ENCODE results near the gene PYGM.
A peak's percentile ranks its signal among the peaks of the same experiment; 100 is the strongest.

Gene PYGM

DNA sequence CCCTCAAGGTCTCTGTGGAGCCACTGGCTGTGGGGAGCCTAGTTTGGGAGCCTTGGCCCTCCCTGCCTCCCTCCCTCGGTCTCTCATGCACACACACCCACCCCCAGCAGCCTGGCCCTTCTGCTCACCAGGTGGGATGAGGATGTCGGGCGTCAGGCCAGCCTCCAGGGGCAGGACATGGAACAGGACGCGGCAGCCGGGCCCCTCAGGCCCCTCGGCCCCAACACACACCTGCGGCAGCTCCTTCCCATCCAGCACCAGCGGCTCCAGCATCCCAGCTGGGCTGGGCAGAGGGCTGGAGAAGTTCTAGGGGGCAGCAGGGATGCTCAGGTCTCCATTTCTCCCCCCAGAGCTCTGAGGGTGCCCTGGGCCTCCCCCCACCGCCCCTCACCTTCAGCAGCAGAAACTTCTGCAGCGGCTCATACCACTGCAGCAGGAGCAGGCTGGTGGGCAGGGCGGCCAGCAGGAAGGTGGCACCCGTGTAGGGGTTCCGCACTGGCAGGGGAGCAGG is 32.1 kb upstream of the PYGM start:
- DNase-seq (ENCODE audit: low read depth, low spot score) = no peak

DNA sequence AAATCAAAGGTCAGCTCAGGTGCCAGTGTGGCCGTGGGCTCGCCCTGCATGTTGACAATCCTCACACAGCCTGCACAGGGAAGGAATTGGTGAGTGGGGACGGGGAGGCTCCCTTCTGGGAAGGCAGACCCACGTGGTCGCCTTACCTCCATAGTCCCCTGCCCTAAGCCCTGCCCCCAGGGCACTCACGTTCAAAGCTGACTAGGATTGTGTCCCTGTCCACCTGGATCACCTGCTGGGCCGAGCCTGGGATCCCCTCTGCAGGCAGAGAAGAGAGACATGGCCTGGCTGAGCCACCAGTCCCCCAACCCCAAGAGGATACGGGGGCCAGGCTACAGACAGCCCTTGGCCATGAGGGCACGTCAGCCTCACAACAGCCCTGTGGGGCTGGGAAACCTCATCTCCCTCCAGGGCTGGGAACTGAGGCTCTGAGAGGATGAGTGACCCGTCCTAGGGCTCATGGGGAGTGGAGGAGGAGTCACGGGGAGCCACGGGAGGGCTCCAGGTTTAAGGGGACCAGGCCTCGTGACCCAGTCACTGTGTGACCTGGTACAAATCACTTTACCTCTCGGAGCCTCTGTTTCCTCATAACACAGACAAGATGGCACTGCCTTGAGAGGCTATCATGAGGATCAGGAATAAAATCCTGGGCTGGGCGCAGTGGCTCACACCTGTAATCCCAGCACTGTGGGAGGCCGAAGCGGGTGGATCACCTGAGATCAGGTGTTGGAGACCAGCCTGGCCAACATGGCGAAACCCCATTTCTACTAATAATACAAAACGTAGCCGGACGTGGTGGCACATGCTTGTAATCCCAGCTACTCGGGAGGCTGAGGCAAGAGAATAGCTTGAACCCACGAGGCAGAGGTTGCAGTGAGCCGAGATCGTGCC is 30.7 kb upstream of the PYGM start:
- no peak for DNase-seq (ENCODE audit: low read depth, low spot score)

DNA sequence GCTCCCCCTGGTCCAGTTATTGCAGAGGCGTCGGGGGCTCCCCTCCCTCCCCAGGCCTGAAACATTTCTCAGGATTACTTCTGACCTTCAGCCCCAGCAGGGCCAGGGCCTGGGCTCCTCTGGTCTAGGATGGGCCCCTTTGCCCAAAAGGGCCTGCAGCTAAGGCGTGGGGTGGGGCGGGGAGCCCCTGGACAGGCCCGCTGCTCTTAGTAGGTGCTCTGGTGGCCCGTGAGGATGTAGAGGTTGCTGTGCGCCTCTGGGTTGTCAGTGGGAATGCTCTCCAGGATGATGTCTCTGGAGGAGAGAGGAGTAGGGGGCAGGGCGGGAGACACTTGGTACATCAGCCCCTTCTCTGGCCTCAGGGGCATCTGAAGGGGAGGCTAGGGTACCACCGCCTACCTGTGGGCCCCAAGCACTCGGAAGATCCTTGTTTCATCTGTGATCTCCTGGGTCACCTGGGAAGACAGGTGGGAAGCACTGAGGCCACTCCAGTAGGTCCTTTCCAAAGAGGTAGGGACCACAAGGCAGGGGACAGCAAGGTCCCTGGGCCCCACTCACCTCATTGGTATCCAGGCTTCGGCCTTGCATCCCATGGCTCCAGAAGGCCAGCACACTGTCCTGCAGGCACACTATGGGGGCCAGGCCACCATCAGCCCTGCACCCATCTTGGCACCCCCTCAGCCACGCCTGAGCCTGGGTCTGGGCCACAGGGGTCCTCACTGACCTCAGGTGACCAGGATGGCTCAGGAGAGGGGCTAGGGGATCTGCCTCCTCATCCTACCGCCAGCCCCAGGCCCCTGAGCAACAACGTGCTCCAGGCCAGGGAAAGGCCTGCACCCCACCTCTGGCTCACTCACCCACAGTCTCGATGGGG is 29.8 kb upstream of the PYGM start:
- no peak for DNase-seq (ENCODE audit: low read depth, low spot score)

GRCh38 chr11:64788321-64789215 is 28.8 kb upstream of the PYGM start:
- DNase-seq (ENCODE audit: low read depth, low spot score) = no peak

- no peak for DNase-seq (ENCODE audit: low read depth, low spot score)
These were observed 27.9 kb upstream of the PYGM start for GRCh38 chr11:64787526-64788320.

DNA sequence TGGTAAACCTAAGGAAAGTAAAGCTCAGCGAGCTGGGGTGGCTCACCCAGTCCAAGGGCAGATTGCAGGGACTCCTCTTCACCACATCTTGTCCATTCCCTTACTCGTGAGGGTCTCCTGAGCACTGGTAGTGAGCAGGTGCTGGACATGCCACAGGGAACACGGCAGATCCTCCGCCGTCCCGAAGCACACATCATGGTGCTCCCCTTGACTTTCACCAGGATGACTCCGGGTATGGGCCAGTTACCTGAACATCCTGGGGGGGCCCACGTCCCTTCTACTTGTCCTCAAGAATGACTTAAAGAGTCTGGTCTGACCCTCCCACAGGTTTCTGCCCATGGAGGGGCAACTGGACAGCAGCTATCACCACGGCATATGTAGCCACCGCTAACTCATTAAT is 26.5 kb upstream of the PYGM start:
- DNase-seq (ENCODE audit: low read depth, low spot score) = no peak

- DNase-seq (ENCODE audit: low read depth, low spot score) = no peak
These were observed 25.2 kb upstream of the PYGM start for GRCh38 chr11:64784813-64785581.

GRCh38 chr11:64778473-64779298 is 18.9 kb upstream of the PYGM start, which contains the start of gene SF1:
SF1 (minus strand) TSS chr11:64778542; CDS start chr11:64778392, 150 bp downstream.
- peak; percentile 100 for DNase-seq (ENCODE audit: low read depth, low spot score)

GRCh38 chr11:64778223-64778472 is 18.4 kb upstream of the PYGM start:
- no peak for DNase-seq (ENCODE audit: low read depth, low spot score)

DNA sequence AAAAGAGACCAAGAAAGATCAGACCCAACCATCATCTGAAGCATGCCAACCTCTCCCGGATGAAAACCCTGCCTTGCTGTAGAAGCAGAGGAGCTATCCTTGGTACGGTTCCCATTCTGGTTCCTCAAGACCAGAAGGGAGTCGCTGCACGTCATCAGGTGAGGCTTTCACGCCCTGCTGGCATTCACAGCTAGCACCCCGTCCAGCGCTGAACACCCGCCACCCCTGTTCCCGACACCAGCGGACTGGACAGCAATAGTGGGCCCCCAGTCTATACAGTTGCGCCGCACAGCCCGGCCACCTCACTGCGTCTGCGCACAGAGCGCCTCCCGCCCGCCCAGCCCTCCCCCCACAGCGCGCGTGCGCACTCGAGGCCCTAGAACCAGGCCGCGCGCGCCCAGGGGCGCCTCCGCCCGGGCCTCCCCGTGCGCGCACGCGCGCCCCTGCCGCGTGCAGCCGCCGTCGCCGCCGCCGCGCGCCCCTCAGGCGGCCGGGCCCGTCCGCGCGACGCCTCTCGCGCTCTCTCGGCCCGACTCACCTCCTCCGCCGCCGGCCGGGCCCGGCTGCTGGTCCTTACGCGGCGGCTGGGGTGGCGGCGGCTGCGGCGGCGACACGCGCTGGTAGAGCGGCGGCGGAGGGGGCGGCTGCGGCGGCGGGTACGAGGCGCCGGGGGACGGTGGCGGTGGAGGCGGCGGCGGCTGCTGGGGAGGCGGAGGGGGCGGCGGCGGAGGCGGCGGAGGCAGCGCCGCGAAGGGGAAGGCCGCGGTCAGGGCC is 17.9 kb upstream of the PYGM start:
- peak; percentile 60 for DNase-seq (ENCODE audit: low read depth, low spot score)

DNA sequence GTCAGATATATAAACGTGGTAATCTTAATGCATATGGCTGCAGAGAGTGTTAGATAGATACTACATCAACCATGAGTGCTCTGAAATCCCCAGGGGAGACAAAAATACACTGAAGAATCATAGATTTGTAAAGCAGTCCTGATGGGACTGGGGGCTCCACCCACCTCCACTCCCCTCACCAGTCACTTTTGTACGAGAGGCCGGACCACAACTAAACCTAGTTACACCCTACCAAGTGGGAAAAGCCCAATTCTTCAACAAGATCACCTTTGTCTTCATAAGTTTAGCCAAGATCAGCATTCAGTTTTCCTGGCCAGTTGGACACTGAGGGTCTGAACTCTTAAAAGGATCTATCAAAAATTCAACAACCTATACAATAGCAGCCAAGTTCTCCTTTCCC is 17.1 kb upstream of the PYGM start:
- DNase-seq (ENCODE audit: low read depth, low spot score) = no peak

DNA sequence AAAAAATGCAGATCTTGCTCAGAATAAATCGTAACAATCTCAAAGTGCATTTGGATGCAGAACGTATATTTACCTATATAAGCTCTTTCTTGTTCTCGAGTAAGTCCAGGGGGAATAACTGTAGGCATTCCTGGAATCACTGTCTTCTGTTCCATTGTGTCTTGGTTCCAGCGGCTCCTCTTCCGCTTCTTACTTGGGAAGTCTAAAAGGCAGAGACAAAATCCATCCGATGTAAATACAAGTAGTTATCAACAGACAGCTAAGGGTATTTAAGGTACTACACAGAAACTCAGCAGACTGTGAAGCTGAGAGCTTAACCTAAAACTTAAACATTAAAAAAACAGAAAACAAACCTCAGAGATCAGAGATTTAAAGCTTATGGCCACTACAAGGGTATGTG is 16.7 kb upstream of the PYGM start:
- no peak for DNase-seq (ENCODE audit: low read depth, low spot score)

DNA sequence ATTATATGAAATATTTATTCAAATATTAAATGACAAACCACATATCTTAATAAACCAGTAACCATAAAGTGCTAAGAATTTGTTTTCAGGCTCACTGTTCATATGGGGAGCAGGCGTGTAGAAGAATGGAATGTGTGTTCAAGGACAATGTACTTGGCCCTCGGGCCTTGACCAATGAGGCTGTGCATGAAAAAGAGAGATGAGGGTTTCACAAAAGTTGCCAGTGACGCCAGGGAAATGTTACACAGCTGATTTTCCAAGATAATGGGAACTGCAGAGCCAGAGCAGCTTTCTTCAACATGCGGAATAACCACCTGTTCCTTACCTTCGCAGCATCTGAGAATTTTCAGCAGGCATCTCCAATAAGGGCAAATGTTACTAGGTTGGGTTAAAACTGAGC is 14.4 kb upstream of the PYGM start:
- DNase-seq (ENCODE audit: low read depth, low spot score) = no peak

GRCh38 chr11:64772303-64773018 is 12.7 kb upstream of the PYGM start:
- DNase-seq (ENCODE audit: low read depth, low spot score) = no peak

- DNase-seq (ENCODE audit: low read depth, low spot score) = no peak
These were observed 12.1 kb upstream of the PYGM start for GRCh38 chr11:64771861-64772260.

DNA sequence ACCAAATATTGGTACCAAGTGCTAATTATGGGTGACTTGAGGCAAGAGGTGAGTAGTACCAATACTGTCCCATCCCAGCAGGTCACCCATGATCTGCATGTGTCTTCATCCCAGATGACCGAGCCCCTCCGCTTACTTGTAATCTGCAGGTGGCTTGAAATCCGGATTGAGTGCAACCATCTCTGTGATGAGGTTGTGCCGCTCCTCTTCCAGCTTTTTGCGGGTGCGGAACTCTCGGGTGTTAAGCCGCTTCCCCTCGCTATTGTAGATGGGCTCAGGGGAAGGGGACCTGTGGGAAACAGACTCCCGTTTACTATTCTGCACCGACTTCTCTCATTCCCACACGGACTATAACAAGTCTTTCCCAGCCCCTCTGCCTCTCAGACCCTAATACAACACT is 10.3 kb upstream of the PYGM start:
- DNase-seq (ENCODE audit: low read depth, low spot score) = no peak

- DNase-seq (ENCODE audit: low read depth, low spot score) = no peak
These were observed 9.5 kb upstream of the PYGM start for GRCh38 chr11:64769283-64769682.

DNA sequence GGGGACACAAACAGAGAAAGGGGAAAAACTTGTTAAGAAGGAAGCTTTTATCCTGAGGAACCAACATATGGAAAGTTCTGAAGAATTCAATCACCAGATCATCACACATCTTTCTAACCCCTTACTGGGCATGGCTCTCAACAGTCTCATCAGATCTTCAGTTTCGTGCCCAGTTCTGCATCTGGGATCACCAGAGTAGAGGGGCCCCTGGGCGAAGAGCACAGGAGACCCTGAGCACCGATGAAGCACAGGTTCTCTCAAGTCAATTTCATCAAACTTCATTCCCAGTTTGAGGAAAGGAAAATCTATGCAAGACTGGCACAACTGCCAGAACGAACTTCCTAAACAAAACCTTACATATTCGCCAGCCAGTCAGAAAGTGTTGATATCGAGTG is 8.5 kb upstream of the PYGM start:
- DNase-seq (ENCODE audit: low read depth, low spot score) = no peak

Data from smooth muscle cell of the brain vasculature (primary cell).